HG03135 (cell line): ENCODE data around the gene VSIR.

Experiments used
- ATAC-seq: cut with Tn5 transposase; IDR thresholded peaks from one replicate; pipeline ENCODE4 v1.9.1; 2021; ENCODE audit warnings: mild to moderate bottlenecking, moderate library complexity; ENCODE audit not compliant: unreplicated experiment

Gene VSIR

GRCh38 chr10:71716426-71716825 lies 56.9 kb downstream of the VSIR start:
- ATAC-seq, result no peak

GRCh38 chr10:71715860-71716259 lies 57.5 kb downstream of the VSIR start:
- no peak for ATAC-seq

GRCh38 chr10:71715026-71715425 lies 58.3 kb downstream of the VSIR start:
- ATAC-seq, result no peak

GRCh38 chr10:71714592-71714991 lies 58.7 kb downstream of the VSIR start:
- no peak for ATAC-seq

- ATAC-seq, result no peak
Observed at GRCh38 chr10:71714031-71714410, 59.3 kb downstream of the VSIR start.

- no peak for ATAC-seq
Observed at GRCh38 chr10:71713135-71714030, 59.9 kb downstream of the VSIR start.

GRCh38 chr10:71712572-71713134 lies 60.7 kb downstream of the VSIR start:
- no peak for ATAC-seq

- ATAC-seq, result no peak
Observed at GRCh38 chr10:71712170-71712569, 61.1 kb downstream of the VSIR start.

- no peak for ATAC-seq
Observed at GRCh38 chr10:71711052-71711623, 62.2 kb downstream of the VSIR start.

- no peak for ATAC-seq
Observed at GRCh38 chr10:71710519-71710918, 62.8 kb downstream of the VSIR start.

- ATAC-seq, result no peak
Observed at GRCh38 chr10:71708897-71709882, 64.1 kb downstream of the VSIR start.

- ATAC-seq, result no peak
Observed at GRCh38 chr10:71708301-71708703, 65.0 kb downstream of the VSIR start.

- ATAC-seq, result no peak
Observed at GRCh38 chr10:71707240-71707789, 66.0 kb downstream of the VSIR start.

GRCh38 chr10:71706216-71707121 lies 66.9 kb downstream of the VSIR start:
- no peak for ATAC-seq

GRCh38 chr10:71705582-71705981 lies 67.7 kb downstream of the VSIR start:
- no peak for ATAC-seq

- ATAC-seq, result no peak
Observed at GRCh38 chr10:71704816-71705215, 68.5 kb downstream of the VSIR start.

GRCh38 chr10:71703577-71703976 lies 69.7 kb downstream of the VSIR start:
- no peak for ATAC-seq

GRCh38 chr10:71701496-71702132 lies 71.7 kb downstream of the VSIR start:
- no peak for ATAC-seq

GRCh38 chr10:71700731-71701368 lies 72.5 kb downstream of the VSIR start:
- ATAC-seq, result no peak
